K562 (cell line): ENCODE results near the gene TECTA. TPM values are rescaled to one million over a fixed set of nuclear protein-coding genes. Genes with fewer than 3 reads are reported as not detected.

Experiments
- ATAC-seq: fragments of 200-7000 bp; cut with Tn5 transposase; 3 replicates; pipeline ENCODE4 v1.9.1; 2020; ENCODE audit warnings: moderate library complexity
- BruUV-seq: library from RNA; stranded (reverse); fragments of 400-500 nt; replicated peaks from 2 replicates; lab custom pipeline; 2021; lab: Mats Ljungman, UMichigan
- CTCF ChIA-PET: fragments of 300-600 bp; formaldehyde crosslinking; extraction: SDS; loops from one replicate; lab custom pipeline; 2021; ENCODE audit warnings: low intra/inter-chr PET ratio; lab: Yijun Ruan, JAX
- POLR2A ChIA-PET: fragments of 300-600, 350-650 bp; sonication (Branson Sonifier 250); formaldehyde crosslinking; extraction: SDS; loops from one replicate; lab custom pipeline; 2021; ENCODE audit warnings: antibody characterized with exemption, inconsistent platforms; lab: Yijun Ruan, JAX
- DNase-seq, 4 experiments: peaks; one replicate each; pipeline versions ENCODE4 v3.0.0 to v3.0.0-alpha.2; 2011 to 2018; ENCODE audit warnings: low spot score in 3 of 4, mixed read lengths in 3 of 4; ENCODE audit errors: extremely low read depth in 1 of 4
- FAIRE-seq: peaks from 2 replicates; lab custom pipeline; 2011; peaks lifted over from hg19 to GRCh38; lab: Jason Lieb, UNC
- H2AFZ ChIP-seq: 2 replicates; pipeline ENCODE4 v1.6.0; 2011; ENCODE audit warnings: low read depth, low read length, control low read depth, inconsistent platforms
- H3K27ac ChIP-seq: fragments of 200-600 bp; 3 replicates; pipeline ENCODE4 v1.8.0; 2011; ENCODE audit warnings: low read depth, mild to moderate bottlenecking, control low read depth, inconsistent platforms, low read length, moderate library complexity, mixed read lengths; ENCODE audit errors: extremely low read depth
- H3K27me3 ChIP-seq, 2 experiments: fragments of 300-600 bp in 1 of 2; 2 replicates in 1 of 2; 3 replicates in 1 of 2; pipeline versions ENCODE4 v1.6.0 to v1.8.0; 2011; ENCODE audit warnings: inconsistent platforms in 2 of 2, low read length in 2 of 2, mild to moderate bottlenecking in 1 of 2, mixed read lengths in 1 of 2, moderate library complexity in 1 of 2; ENCODE audit not compliant: control insufficient read depth in 2 of 2, insufficient read depth in 2 of 2
- H3K36me3 ChIP-seq: fragments of 300-600 bp; 3 replicates; pipeline ENCODE4 v1.8.0; 2011; ENCODE audit warnings: mild to moderate bottlenecking, low read length, inconsistent platforms; ENCODE audit not compliant: control insufficient read depth, insufficient read depth
- H3K4me1 ChIP-seq, 2 experiments: fragments of 200-600 bp in 1 of 2; replicated peaks in 1 of 2; 2 replicates in 1 of 2; 3 replicates in 1 of 2; pipeline versions ENCODE4 v1.5.1 to v1.8.0; 2011; ENCODE audit warnings: inconsistent platforms in 2 of 2, low read length in 2 of 2, mild to moderate bottlenecking in 1 of 2, mixed read lengths in 1 of 2, moderate library complexity in 1 of 2; ENCODE audit not compliant: control insufficient read depth in 2 of 2, insufficient read depth in 2 of 2
- H3K4me2 ChIP-seq: 2 replicates; pipeline ENCODE4 v1.6.1; 2011; ENCODE audit warnings: low read length, control low read depth, inconsistent platforms, mixed read lengths; ENCODE audit not compliant: insufficient read depth
- H3K4me3 ChIP-seq: fragments of 200-600 bp; sonication (generic), shearing (Covaris generic); 2 replicates; pipeline ENCODE4 v1.5.1; 2016; ENCODE audit warnings: control low read depth, inconsistent platforms
- H3K79me2 ChIP-seq: fragments of 200-600 bp; 3 replicates; pipeline ENCODE4 v1.8.0; 2011; ENCODE audit warnings: low read length, inconsistent platforms; ENCODE audit not compliant: control insufficient read depth, insufficient read depth
- H3K9ac ChIP-seq, 2 experiments: 2 replicates each; pipeline versions ENCODE4 v1.6.0 to v1.6.1; 2011; ENCODE audit warnings: low read depth in 2 of 2, low read length in 2 of 2, control low read depth in 1 of 2, inconsistent platforms in 1 of 2, mild to moderate bottlenecking in 1 of 2, mixed read lengths in 1 of 2; ENCODE audit not compliant: insufficient read depth in 1 of 2
- H3K9me1 ChIP-seq: one replicate; pipeline ENCODE4 v1.6.0; 2011; ENCODE audit warnings: inconsistent platforms, mild to moderate bottlenecking, low read length, moderate library complexity; ENCODE audit not compliant: control insufficient read depth, insufficient read depth
- H3K9me3 ChIP-seq: replicated peaks from 2 replicates; pipeline ENCODE4 v1.5.1; 2011; ENCODE audit warnings: low read depth, low read length, inconsistent platforms; ENCODE audit not compliant: control insufficient read depth, insufficient read depth
- H4K20me1 ChIP-seq: replicated peaks from 2 replicates; pipeline ENCODE4 v1.6.1; 2011; ENCODE audit warnings: low read length, inconsistent platforms, mixed read lengths; ENCODE audit not compliant: control insufficient read depth, insufficient read depth
- ZC3H11A ChIP-seq: IDR thresholded peaks from 2 replicates; pipeline ENCODE4 v1.6.1; 2012; ENCODE audit warnings: low read depth, low read length, improper control_type of control experiment
- WGBS: fragments of 100-300 bp; shearing (Covaris generic); methylation state at CpG from one replicate; pipeline ENCODE4 v1.1.6; 2016; ENCODE audit warnings: low coverage, mixed read lengths; ENCODE audit not compliant: insufficient coverage; ENCODE audit errors: missing lambda C conversion rate; 5-methylcytosine and 5-hydroxymethylcytosine counted together
- in situ Hi-C: fragments of 300-500 bp; cut with MboI; formaldehyde crosslinking; loops from 4 replicates; pipeline ENCODE4 v1.15.0; 2018; ENCODE audit warnings: inconsistent platforms, mixed read lengths
- intact Hi-C: fragments of 100-400 bp; cut with micrococcal nuclease; formaldehyde crosslinking; loops from 2 replicates; pipeline ENCODE4 v1.14.2; 2022
- polyA plus RNA-seq, 8 experiments: library from polyadenylated mRNA; depleted of rRNA in 4 of 8; stranded (reverse) in 5 of 8; unstranded in 3 of 8; fragments of >200 nt; fragmentation: Nextera tagmentation in 2 of 8; fragmentation: Illumina TruSeq in 1 of 8; extraction: Ambion mirVana in 2 of 8; extraction: Trizol in 1 of 8; gene quantifications; 2 replicates each; pipeline versions ENCODE4 v1.2.1 to v1.2.3, GENCODE V29; 2011 to 2014; ENCODE audit warnings: inconsistent platforms in 1 of 8, missing spikeins in 1 of 8
- total RNA-seq, 7 experiments: library from RNA; depleted of rRNA in 6 of 7; stranded (reverse); fragments of >200 nt in 6 of 7; fragmentation: Illumina TruSeq in 2 of 7; extraction: Trizol in 2 of 7; gene quantifications; 2 replicates each; pipeline versions ENCODE4 v1.2.1 to v1.2.3, GENCODE V29; 2011 to 2021; ENCODE audit warnings: low replicate concordance in 1 of 7
- TF ChIP-seq, protein P1 (sequence below), 2 experiments: fragments of 450-650 bp; IDR thresholded peaks; 2 replicates each; pipeline ENCODE4 v1.6.1; 2016; ENCODE audit warnings: mild to moderate bottlenecking in 2 of 2, borderline replicate concordance in 1 of 2, low read depth in 1 of 2, moderate library complexity in 1 of 2

Gene TECTA
- total and polyA plus RNA-seq, 9 of the 15 experiments (the other 6 are each of a cell fraction or from before 2014, with no cell fraction given), result under 0.01 to 0.04 (median 0.03) TPM; not detected in 5

DNA sequence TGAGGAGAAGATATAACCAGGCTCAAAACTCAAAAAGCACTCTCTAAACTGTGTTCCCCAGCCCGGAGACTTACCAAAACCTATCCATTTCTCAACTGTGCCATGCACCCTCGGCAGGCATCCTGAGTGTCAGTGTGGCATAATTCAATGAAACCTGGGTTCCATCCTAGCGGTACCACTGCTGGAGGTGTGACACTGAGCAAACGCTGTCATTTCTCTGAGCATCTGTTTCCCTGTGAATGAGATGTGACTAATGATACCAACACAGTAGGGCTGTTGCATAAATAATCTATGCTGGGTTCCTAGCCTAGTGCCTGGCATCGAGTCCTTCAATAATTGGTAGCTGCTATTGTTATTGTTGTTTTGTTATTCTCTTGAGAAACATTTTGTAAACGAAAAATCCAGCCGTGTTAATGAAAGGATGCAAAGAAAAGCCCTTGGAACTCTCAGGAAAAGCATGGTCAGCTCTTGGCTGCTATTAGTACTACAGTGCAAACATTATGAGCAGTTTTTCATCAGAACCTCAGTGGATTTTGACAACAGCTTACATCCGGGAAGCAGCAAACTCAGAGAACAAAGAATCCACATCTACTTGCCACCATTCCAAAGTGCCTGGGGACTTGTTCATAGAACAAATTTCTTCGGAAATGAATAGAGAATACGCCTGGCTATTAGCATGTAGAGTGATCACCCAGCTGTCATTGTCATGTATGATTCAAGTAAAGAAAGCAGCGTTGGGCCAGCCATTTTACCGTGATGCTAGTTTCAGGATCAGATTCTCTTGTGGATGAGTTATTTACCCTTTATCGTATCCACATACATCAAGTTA, 53.7 kb downstream of the TECTA start:
- Histone ChIP-seq H3K4me2 (no peak overlapping the region), H3K79me2 (no peaks in the 10 kb centered on the region), H3K9me1 (no peaks in the 10 kb centered on the region), H3K4me1 (no peaks in the 10 kb centered on the region), H3K9ac (no peak overlapping the region), H3K9me3 (no peaks in the 10 kb centered on the region), H2AFZ (no peak overlapping the region), H3K36me3 (no peaks in the 10 kb centered on the region)
- CTCF ChIA-PET, result no interaction called here
- no TSS peak for BruUV-seq
- DNase-seq (no peak), ATAC-seq (no peak)
- intact Hi-C loops, result no loop called here
- TF ChIP-seq ZC3H11A, result no peak
- TF ChIP-seq, protein P1, sequence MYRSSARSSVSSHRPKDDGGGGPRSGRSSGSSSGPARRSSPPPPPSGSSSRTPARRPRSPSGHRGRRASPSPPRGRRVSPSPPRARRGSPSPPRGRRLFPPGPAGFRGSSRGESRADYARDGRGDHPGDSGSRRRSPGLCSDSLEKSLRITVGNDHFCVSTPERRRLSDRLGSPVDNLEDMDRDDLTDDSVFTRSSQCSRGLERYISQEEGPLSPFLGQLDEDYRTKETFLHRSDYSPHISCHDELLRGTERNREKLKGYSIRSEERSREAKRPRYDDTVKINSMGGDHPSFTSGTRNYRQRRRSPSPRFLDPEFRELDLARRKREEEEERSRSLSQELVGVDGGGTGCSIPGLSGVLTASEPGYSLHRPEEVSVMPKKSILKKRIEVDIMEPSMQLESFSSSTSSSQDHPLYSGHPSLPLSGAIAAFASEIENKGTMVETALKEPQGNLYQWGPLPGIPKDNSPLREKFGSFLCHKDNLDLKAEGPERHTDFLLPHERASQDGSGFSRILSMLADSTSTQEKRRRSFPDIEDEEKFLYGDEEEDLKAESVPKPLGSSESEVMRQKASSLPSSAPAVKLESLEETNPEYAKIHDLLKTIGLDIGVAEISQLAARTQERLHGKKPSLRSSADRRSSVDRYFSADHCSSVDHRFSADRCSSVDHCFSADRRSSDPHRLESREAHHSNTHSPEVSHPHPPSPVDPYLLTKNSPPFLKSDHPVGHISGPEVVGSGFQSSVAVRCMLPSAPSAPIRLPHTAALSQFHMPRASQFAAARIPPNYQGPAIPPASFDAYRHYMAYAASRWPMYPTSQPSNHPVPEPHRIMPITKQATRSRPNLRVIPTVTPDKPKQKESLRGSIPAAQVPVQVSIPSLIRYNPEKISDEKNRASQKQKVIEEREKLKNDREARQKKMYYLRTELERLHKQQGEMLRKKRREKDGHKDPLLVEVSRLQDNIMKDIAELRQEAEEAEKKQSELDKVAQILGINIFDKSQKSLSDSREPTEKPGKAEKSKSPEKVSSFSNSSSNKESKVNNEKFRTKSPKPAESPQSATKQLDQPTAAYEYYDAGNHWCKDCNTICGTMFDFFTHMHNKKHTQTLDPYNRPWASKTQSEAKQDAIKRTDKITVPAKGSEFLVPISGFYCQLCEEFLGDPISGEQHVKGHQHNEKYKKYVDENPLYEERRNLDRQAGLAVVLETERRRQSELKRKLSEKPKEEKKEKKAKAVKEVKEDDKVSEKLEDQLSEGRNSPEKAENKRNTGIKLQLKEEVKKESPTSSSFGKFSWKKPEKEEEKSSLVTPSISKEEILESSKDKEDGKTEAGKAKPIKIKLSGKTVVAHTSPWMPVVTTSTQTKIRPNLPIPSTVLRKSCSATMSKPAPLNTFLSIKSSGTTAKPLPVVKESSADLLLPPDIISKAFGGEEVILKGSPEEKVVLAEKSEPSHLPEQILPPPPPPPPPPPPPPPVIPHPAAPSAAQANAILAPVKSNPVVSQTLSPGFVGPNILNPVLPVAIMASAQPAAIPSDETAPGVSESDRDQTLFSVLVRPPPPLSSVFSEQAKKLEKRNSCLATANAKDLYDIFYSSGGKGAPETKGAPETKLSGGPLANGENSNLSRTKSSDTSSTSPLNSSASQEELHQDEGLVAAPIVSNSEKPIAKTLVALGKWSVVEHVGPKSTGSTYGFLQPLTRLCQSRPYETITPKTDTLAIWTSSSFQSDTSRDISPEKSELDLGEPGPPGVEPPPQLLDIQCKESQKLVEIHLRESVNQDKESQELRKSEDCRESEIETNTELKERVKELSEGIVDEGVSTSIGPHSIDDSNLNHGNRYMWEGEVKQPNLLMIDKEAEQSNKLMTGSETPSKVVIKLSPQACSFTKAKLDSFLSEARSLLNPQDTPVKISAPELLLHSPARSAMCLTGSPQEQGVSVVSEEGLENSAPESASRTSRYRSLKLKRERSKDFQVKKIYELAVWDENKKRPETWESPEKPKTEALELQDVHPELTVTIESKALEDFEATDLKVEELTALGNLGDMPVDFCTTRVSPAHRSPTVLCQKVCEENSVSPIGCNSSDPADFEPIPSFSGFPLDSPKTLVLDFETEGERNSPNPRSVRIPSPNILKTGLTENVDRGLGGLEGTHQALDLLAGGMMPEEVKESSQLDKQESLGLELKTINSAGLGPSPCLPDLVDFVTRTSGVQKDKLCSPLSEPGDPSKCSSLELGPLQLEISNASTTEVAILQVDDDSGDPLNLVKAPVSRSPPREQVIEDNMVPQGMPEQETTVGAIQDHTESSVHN (IDR thresholded peaks at IDR 0.05; ENCODE audit: borderline replicate concordance in 1 of 2, low read depth in 1 of 2), result no peak
- TF ChIP-seq, all 486 proteins: peak for 0
- no peak for FAIRE-seq
- WGBS, result 2% methylated on average over 13 of the region's 13 CpGs
- no peak overlapping the region for H3K4me3 ChIP-seq
- no peaks in the 10 kb centered on the region for H4K20me1 ChIP-seq
- H3K27ac ChIP-seq, result no peak overlapping the region
- H3K27me3 ChIP-seq, result peaks cover 6 to 29% of the 10 kb centered on the region in 2 experiments; a peak in 4 of 5 replicates
- in situ Hi-C loops, result no loop called here
- POLR2A ChIA-PET, result interaction anchor here (0.6 kb wide), 1 partner anchor 463 kb away, joined by 3 read pairs; no protein-coding TSS in a partner anchor
